PFSK-1 (cell line): ENCODE results near the gene TMEM163.

Source experiments
- FOXP2 ChIP-seq: optimal IDR thresholded peaks from 2 replicates; pipeline ENCODE3; 2011; ENCODE audit warnings: borderline replicate concordance, control low read depth, inconsistent platforms; ENCODE audit not compliant: insufficient read depth; ENCODE audit errors: extremely low read length, extremely low read depth
- POLR2AphosphoS5 ChIP-seq: IDR thresholded peaks from 2 replicates; pipeline ENCODE4 v1.6.1; 2012; ENCODE audit warnings: low read depth, mild to moderate bottlenecking, control low read depth, low read length, moderate library complexity
- REST ChIP-seq, 2 experiments: IDR thresholded peaks; 2 replicates each; pipeline versions ENCODE4 v1.6.1 to v1.8.0; 2011 to 2012; ENCODE audit warnings: low read depth in 2 of 2, low read length in 2 of 2, control low read depth in 1 of 2, inconsistent platforms in 1 of 2, mild to moderate bottlenecking in 1 of 2, moderate library complexity in 1 of 2; ENCODE audit not compliant: insufficient read depth in 1 of 2
- SIN3A ChIP-seq: IDR thresholded peaks from 2 replicates; pipeline ENCODE4 v1.6.1; 2012; ENCODE audit warnings: mild to moderate bottlenecking, low read length, moderate library complexity, borderline replicate concordance; ENCODE audit not compliant: insufficient read depth
- TAF1 ChIP-seq: IDR thresholded peaks from 2 replicates; pipeline ENCODE4 v1.6.1; 2012; ENCODE audit warnings: low read length, control low read depth, borderline replicate concordance; ENCODE audit not compliant: insufficient read depth

Gene TMEM163

GRCh38 chr2:134453973-134454372 is 264.8 kb downstream of the TMEM163 start:
- TF ChIP-seq FOXP2 (no peak), SIN3A (no peak), TAF1 (no peak), POLR2AphosphoS5 (no peak), REST (IDR thresholded peaks at IDR 0.05; ENCODE audit: insufficient read depth in 1 of 2, low read depth in 2 of 2, low read length in 2 of 2) (no peak)

- TF ChIP-seq SIN3A (no peak), FOXP2 (no peak), REST (IDR thresholded peaks at IDR 0.05; ENCODE audit: insufficient read depth in 1 of 2, low read depth in 2 of 2, low read length in 2 of 2) (no peak), POLR2AphosphoS5 (no peak), TAF1 (no peak)
Observed at GRCh38 chr2:134453476-134453875, 265.3 kb downstream of the TMEM163 start.

GRCh38 chr2:134452042-134452733 is 266.6 kb downstream of the TMEM163 start:
- no peak for TF ChIP-seq FOXP2
- TF ChIP-seq TAF1: no peak
- TF ChIP-seq POLR2AphosphoS5: no peak
- TF ChIP-seq SIN3A: no peak
- TF ChIP-seq REST (IDR thresholded peaks at IDR 0.05; ENCODE audit: insufficient read depth in 1 of 2, low read depth in 2 of 2, low read length in 2 of 2): no peak

- TF ChIP-seq TAF1: no peak
- TF ChIP-seq REST (IDR thresholded peaks at IDR 0.05; ENCODE audit: insufficient read depth in 1 of 2, low read depth in 2 of 2, low read length in 2 of 2): no peak
- no peak for TF ChIP-seq POLR2AphosphoS5
- TF ChIP-seq SIN3A: no peak
- no peak for TF ChIP-seq FOXP2
Observed at GRCh38 chr2:134451347-134451630, 267.5 kb downstream of the TMEM163 start.
